WI38 (cell line): ENCODE measurements around the gene TCEA2.

ENCODE experiments used
- H3K4me3 ChIP-seq: 2 replicates; pipeline ENCODE4 v1.5.1; 2011; ENCODE audit warnings: low read depth, mild to moderate bottlenecking, control low read depth, low read length
- CTCF ChIP-seq: IDR thresholded peaks from 2 replicates; pipeline ENCODE4 v1.5.1; 2012; ENCODE audit warnings: low read depth, mild to moderate bottlenecking, control low read depth, low read length

TCEA2 gene

GRCh38 chr20:64091770-64092169 lies 28.8 kb downstream of the TCEA2 start:
- no peak overlapping the region for H3K4me3 ChIP-seq
- no peak for TF ChIP-seq CTCF

GRCh38 chr20:64092258-64093012 lies 29.4 kb downstream of the TCEA2 start:
- no peak overlapping the region for H3K4me3 ChIP-seq
- no peak for TF ChIP-seq CTCF

- H3K4me3 ChIP-seq: no peak overlapping the region
- TF ChIP-seq CTCF: no peak
Observed at GRCh38 chr20:64093013-64093503, 30.1 kb downstream of the TCEA2 start.

GRCh38 chr20:64095455-64095854 lies 32.5 kb downstream of the TCEA2 start:
- no peak for TF ChIP-seq CTCF
- H3K4me3 ChIP-seq: no peak overlapping the region

GRCh38 chr20:64095927-64096326 lies 32.9 kb downstream of the TCEA2 start:
- no peak for TF ChIP-seq CTCF
- no peak overlapping the region for H3K4me3 ChIP-seq

GRCh38 chr20:64096535-64096934 lies 33.5 kb downstream of the TCEA2 start:
- TF ChIP-seq CTCF: no peak
- no peak overlapping the region for H3K4me3 ChIP-seq

- TF ChIP-seq CTCF: no peak
- H3K4me3 ChIP-seq: no peak overlapping the region
Observed at GRCh38 chr20:64098471-64099013, 35.5 kb downstream of the TCEA2 start.
